GM12873 (cell line): ENCODE measurements around the gene TPP2.

Experiments used
- TF ChIP-seq, protein P1 (sequence below): IDR thresholded peaks from 2 replicates; pipeline ENCODE4 v1.5.1; 2012; ENCODE audit warnings: low read depth, mild to moderate bottlenecking, moderate library complexity, low read length, control low read depth; ENCODE audit not compliant: insufficient read depth; ENCODE audit errors: missing control alignments

The TPP2 gene

GRCh38 chr13:102693250-102693649, 96.5 kb downstream of the TPP2 start:
- TF ChIP-seq, protein P1, sequence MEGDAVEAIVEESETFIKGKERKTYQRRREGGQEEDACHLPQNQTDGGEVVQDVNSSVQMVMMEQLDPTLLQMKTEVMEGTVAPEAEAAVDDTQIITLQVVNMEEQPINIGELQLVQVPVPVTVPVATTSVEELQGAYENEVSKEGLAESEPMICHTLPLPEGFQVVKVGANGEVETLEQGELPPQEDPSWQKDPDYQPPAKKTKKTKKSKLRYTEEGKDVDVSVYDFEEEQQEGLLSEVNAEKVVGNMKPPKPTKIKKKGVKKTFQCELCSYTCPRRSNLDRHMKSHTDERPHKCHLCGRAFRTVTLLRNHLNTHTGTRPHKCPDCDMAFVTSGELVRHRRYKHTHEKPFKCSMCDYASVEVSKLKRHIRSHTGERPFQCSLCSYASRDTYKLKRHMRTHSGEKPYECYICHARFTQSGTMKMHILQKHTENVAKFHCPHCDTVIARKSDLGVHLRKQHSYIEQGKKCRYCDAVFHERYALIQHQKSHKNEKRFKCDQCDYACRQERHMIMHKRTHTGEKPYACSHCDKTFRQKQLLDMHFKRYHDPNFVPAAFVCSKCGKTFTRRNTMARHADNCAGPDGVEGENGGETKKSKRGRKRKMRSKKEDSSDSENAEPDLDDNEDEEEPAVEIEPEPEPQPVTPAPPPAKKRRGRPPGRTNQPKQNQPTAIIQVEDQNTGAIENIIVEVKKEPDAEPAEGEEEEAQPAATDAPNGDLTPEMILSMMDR: no peak

DNA sequence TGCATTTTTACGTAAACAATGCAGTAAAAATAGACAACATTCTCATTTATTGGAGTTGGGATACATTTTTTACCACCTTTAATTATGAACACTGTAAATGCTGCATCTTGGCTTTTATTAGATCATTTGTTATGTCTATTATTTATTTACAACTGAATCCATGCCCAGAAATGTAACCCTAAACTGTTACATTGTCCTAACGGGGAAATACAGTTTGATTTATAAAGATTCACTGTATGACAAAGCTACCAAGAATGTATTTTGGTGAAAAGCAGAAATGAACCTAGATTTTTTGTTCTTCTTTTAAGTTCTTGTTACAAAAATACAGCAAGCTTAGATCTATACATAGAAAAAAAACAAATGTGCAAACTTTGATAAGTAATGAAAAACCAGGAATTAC, 97.0 kb downstream of the TPP2 start:
- TF ChIP-seq, protein P1: no peak

GRCh38 chr13:102694937-102695336, 98.2 kb downstream of the TPP2 start, which contains the start of gene METTL21C:
TSS of gene METTL21C (minus strand) at chr13:102695044. CDS start at chr13:102694498, 546 bp downstream.
- TF ChIP-seq, protein P1: no peak

GRCh38 chr13:102696465-102696864, 99.7 kb downstream of the TPP2 start:
- TF ChIP-seq, protein P1: no peak

- TF ChIP-seq, protein P1: no peak
Measured at GRCh38 chr13:102697264-102697663, 100.5 kb downstream of the TPP2 start.

- TF ChIP-seq, protein P1: no peak
Measured at GRCh38 chr13:102697929-102698648, 101.3 kb downstream of the TPP2 start.

GRCh38 chr13:102698649-102698980, 101.8 kb downstream of the TPP2 start:
- TF ChIP-seq, protein P1: no peak
